HCT116 (cell line): ENCODE results near the gene ADGRA1. TPM values are rescaled to one million over a fixed set of nuclear protein-coding genes. Genes with fewer than 3 reads are reported as not detected.

ENCODE experiments used
- ATAC-seq: fragments of 200-7000 bp; cut with Tn5 transposase; 2 replicates; pipeline ENCODE4 v1.9.1; 2020; ENCODE audit warnings: mild to moderate bottlenecking, moderate library complexity
- BruUV-seq: library from RNA; stranded (reverse); fragments of 400-500 nt; replicated peaks from 2 replicates; lab custom pipeline; 2021; lab: Mats Ljungman, UMichigan
- CTCF ChIA-PET: fragments of 300-600 bp; sonication (Branson Sonifier 250); formaldehyde crosslinking; loops from one replicate; lab custom pipeline; 2021; ENCODE audit warnings: antibody characterized with exemption; lab: Charles Lee
- POLR2A ChIA-PET: fragments of 300-600, 350-600 bp; sonication (Branson Sonifier 250); formaldehyde crosslinking; loops from one replicate; lab custom pipeline; 2021; ENCODE audit warnings: antibody characterized with exemption; lab: Charles Lee
- RAD21 ChIA-PET, 2 experiments: fragments of 300-600 bp; sonication (Branson Sonifier 250); formaldehyde crosslinking; loops; one replicate each; lab custom pipeline; 2023; ENCODE audit warnings: low total read pairs in 2 of 2; ENCODE audit not compliant: uncharacterized antibody in 2 of 2, unreplicated experiment in 2 of 2, low non-redundant PET in 1 of 2; lab: Charles Lee
- DNase-seq: peaks from one replicate; pipeline ENCODE4 v3.0.0-alpha.2; 2010; ENCODE audit warnings: low read depth, low spot score
- H2AFZ ChIP-seq: fragments of 200-600 bp; shearing (Covaris generic), sonication (generic); 2 replicates; pipeline ENCODE4 v1.6.1; 2017; ENCODE audit warnings: low read depth, mixed run types, mixed read lengths, antibody characterized with exemption, low read length; ENCODE audit not compliant: poor library complexity, severe bottlenecking
- H3K27ac ChIP-seq: 2 replicates; pipeline ENCODE4 v1.5.1; 2012; ENCODE audit warnings: low read depth, low read length
- H3K27me3 ChIP-seq: fragments of 200-600 bp; sonication (generic); 2 replicates; pipeline ENCODE4 v1.6.1; 2016; ENCODE audit warnings: mixed run types, low read length, mixed read lengths; ENCODE audit not compliant: insufficient read depth
- H3K36me3 ChIP-seq, 2 experiments: fragments of 200-500 bp in 1 of 2; fragments of 200-600 bp in 1 of 2; sonication (Bioruptor generic) in 1 of 2; sonication (generic) in 1 of 2; 2 replicates each; pipeline versions ENCODE4 v1.5.1 to v1.6.1; 2014 to 2016; ENCODE audit warnings: low read length in 2 of 2, inconsistent platforms in 1 of 2, mixed read lengths in 1 of 2, mixed run types in 1 of 2; ENCODE audit not compliant: insufficient read depth in 2 of 2, control insufficient read depth in 1 of 2
- H3K4me1 ChIP-seq, 2 experiments: fragments of 200-600 bp in 1 of 2; sonication (generic) in 1 of 2; 2 replicates each; pipeline versions ENCODE4 v1.5.1 to v1.6.1; 2012 to 2017; ENCODE audit warnings: low read length in 2 of 2, inconsistent platforms in 1 of 2, mild to moderate bottlenecking in 1 of 2, mixed read lengths in 1 of 2, mixed run types in 1 of 2, moderate library complexity in 1 of 2; ENCODE audit not compliant: insufficient read depth in 2 of 2, control insufficient read depth in 1 of 2
- H3K4me2 ChIP-seq: fragments of 200-600 bp; sonication (generic); 2 replicates; pipeline ENCODE4 v1.6.1; 2017; ENCODE audit warnings: mixed run types, low read length, mixed read lengths
- H3K4me3 ChIP-seq, 2 experiments: fragments of 200-600 bp in 1 of 2; sonication (generic) in 1 of 2; replicated peaks in 1 of 2; 2 replicates each; pipeline ENCODE4 v1.5.1; 2011 to 2016; ENCODE audit warnings: low read length in 2 of 2, control low read depth in 1 of 2, low read depth in 1 of 2, mild to moderate bottlenecking in 1 of 2, mixed read lengths in 1 of 2, mixed run types in 1 of 2
- H3K79me2 ChIP-seq: fragments of 200-600 bp; sonication (generic); 2 replicates; pipeline ENCODE4 v1.6.1; 2017; ENCODE audit warnings: mild to moderate bottlenecking, mixed run types, low read length, moderate library complexity, mixed read lengths; ENCODE audit not compliant: insufficient read depth
- H3K9ac ChIP-seq: fragments of 200-600 bp; sonication (generic); 2 replicates; pipeline ENCODE4 v1.6.1; 2016; ENCODE audit warnings: low read length, mixed read lengths
- H3K9me2 ChIP-seq: fragments of 200-600 bp; sonication (generic), shearing (Covaris generic); 2 replicates; pipeline ENCODE4 v1.6.1; 2017; ENCODE audit warnings: mixed run types, mild to moderate bottlenecking, moderate library complexity; ENCODE audit not compliant: insufficient read depth
- H3K9me3 ChIP-seq, 2 experiments: fragments of 200-500 bp in 1 of 2; fragments of 200-600 bp in 1 of 2; sonication (Bioruptor generic) in 1 of 2; sonication (generic) in 1 of 2; 2 replicates each; pipeline ENCODE4 v1.6.1; 2014 to 2017; ENCODE audit warnings: low read length in 2 of 2, mixed read lengths in 2 of 2, inconsistent platforms in 1 of 2, low read depth in 1 of 2, mild to moderate bottlenecking in 1 of 2, mixed run types in 1 of 2, moderate library complexity in 1 of 2; ENCODE audit not compliant: control insufficient read depth in 1 of 2, insufficient read depth in 1 of 2
- H4K20me1 ChIP-seq: fragments of 200-600 bp; sonication (generic), shearing (Covaris generic); 2 replicates; pipeline ENCODE4 v1.6.1; 2017; ENCODE audit warnings: mixed run types, mild to moderate bottlenecking, moderate library complexity; ENCODE audit not compliant: insufficient read depth
- CBX3 ChIP-seq: IDR thresholded peaks from 2 replicates; pipeline ENCODE4 v1.6.1; 2012; ENCODE audit warnings: low read depth
- EGR1 ChIP-seq: IDR thresholded peaks from 2 replicates; pipeline ENCODE4 v1.6.1; 2012; ENCODE audit warnings: low read depth
- ELF1 ChIP-seq: IDR thresholded peaks from 2 replicates; pipeline ENCODE4 v1.6.1; 2012; ENCODE audit warnings: low read depth, borderline replicate concordance
- EZH2 ChIP-seq: fragments of 200-600 bp; sonication (generic); IDR thresholded peaks from 2 replicates; pipeline ENCODE4 v1.6.1; 2017; ENCODE audit warnings: antibody characterized with exemption, mixed run types
- FOSL1 ChIP-seq: IDR thresholded peaks from 2 replicates; pipeline ENCODE4 v1.6.1; 2012; ENCODE audit warnings: low read depth
- JUND ChIP-seq: IDR thresholded peaks from 2 replicates; pipeline ENCODE4 v1.6.1; 2012
- POLR2A ChIP-seq: IDR thresholded peaks from 2 replicates; pipeline ENCODE4 v1.7.0; 2011; ENCODE audit warnings: borderline replicate concordance; ENCODE audit not compliant: insufficient read depth, insufficient read length; ENCODE audit errors: extremely low read depth
- POLR2AphosphoS5 ChIP-seq: IDR thresholded peaks from 2 replicates; pipeline ENCODE4 v1.6.1; 2011; ENCODE audit warnings: mild to moderate bottlenecking, low read depth, low read length, moderate library complexity
- RAD21 ChIP-seq: IDR thresholded peaks from 2 replicates; pipeline ENCODE4 v1.6.1; 2012; ENCODE audit warnings: low read depth, mild to moderate bottlenecking
- SIN3A ChIP-seq: IDR thresholded peaks from 2 replicates; pipeline ENCODE4 v1.6.1; 2012; ENCODE audit warnings: low read depth
- SP1 ChIP-seq: IDR thresholded peaks from 2 replicates; pipeline ENCODE4 v1.6.1; 2012; ENCODE audit warnings: low read depth
- TCF7L2 ChIP-seq: IDR thresholded peaks from 2 replicates; pipeline ENCODE4 v1.7.0; 2011; ENCODE audit warnings: borderline replicate concordance, inconsistent platforms; ENCODE audit not compliant: insufficient read depth, insufficient read length; ENCODE audit errors: extremely low read depth
- ZNF274 ChIP-seq: fragments of 200-500 bp; sonication (Bioruptor generic); IDR thresholded peaks from 2 replicates; pipeline ENCODE4 v1.6.1; 2014; ENCODE audit warnings: mild to moderate bottlenecking, low read depth, low read length, inconsistent platforms
- intact Hi-C: fragments of 100-400 bp; cut with micrococcal nuclease; formaldehyde crosslinking; loops from 2 replicates; pipeline ENCODE4 v1.10.0; 2022
- total RNA-seq: library from RNA; stranded (reverse); gene quantifications from one replicate; pipeline ENCODE4 v1.2.1, GENCODE V29; 2021; ENCODE audit not compliant: unreplicated experiment
- TF ChIP-seq, protein P1 (sequence below): IDR thresholded peaks from 2 replicates; pipeline ENCODE4 v1.6.1; 2012
- TF ChIP-seq, protein P2 (sequence below): IDR thresholded peaks from 2 replicates; pipeline ENCODE4 v1.6.1; 2012
- TF ChIP-seq, protein P3 (sequence below): IDR thresholded peaks from 2 replicates; pipeline ENCODE4 v1.6.1; 2012; ENCODE audit warnings: low read depth
- TF ChIP-seq, protein P4 (sequence below), 3 experiments: fragments of 200-600 bp in 1 of 3; sonication (generic) in 1 of 3; IDR thresholded peaks in 2 of 3; conservative IDR thresholded peaks in 1 of 3; 2 replicates each; pipeline ENCODE4 v1.5.1; 2012 to 2017; ENCODE audit warnings: low read depth in 2 of 3, low read length in 2 of 3, antibody characterized with exemption in 1 of 3, borderline replicate concordance in 1 of 3, control low read depth in 1 of 3, mild to moderate bottlenecking in 1 of 3, mixed read lengths in 1 of 3, mixed run types in 1 of 3, moderate library complexity in 1 of 3; ENCODE audit not compliant: insufficient read depth in 1 of 3
- TF ChIP-seq, protein P5 (sequence below): IDR thresholded peaks from 2 replicates; pipeline ENCODE4 v1.6.1; 2011; ENCODE audit warnings: mild to moderate bottlenecking, low read length, moderate library complexity; ENCODE audit not compliant: insufficient replicate concordance; ENCODE audit errors: extremely low read depth

The ADGRA1 gene
- total RNA-seq, 1 experiment from 2014 or later: not detected

DNA sequence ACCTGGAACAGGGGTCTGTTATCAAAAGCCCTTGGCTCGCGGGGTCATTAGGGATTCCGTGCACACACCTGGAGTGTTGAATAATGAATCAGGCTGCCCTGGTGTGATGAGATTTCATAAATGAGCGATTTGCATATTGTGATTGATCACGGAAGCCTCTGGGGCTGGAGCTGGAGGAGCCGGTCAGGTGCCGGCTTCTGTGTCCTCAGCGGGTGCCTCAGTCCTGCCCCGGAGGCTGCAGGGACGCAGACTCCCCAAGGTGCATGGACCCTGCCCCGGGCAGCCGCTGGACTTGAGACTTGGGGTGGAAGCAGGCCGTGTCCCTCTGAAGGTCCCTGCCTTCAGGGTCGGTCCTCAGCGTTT is 47.9 kb upstream of the ADGRA1 start (continued):
- no peak for TF ChIP-seq POLR2AphosphoS5
- TF ChIP-seq, protein P1, sequence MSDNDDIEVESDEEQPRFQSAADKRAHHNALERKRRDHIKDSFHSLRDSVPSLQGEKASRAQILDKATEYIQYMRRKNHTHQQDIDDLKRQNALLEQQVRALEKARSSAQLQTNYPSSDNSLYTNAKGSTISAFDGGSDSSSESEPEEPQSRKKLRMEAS: no peak
- TF ChIP-seq, protein P2, sequence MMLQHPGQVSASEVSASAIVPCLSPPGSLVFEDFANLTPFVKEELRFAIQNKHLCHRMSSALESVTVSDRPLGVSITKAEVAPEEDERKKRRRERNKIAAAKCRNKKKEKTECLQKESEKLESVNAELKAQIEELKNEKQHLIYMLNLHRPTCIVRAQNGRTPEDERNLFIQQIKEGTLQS: no peak
- no peak for TF ChIP-seq JUND
- no peak for TF ChIP-seq ELF1
- TF ChIP-seq RAD21: no peak
- TF ChIP-seq POLR2A: no peak
- no peak for TF ChIP-seq EGR1
- no peak for TF ChIP-seq SP1
- TF ChIP-seq TCF7L2: no peak
- TF ChIP-seq, all 23 proteins: peak for 0

DNA sequence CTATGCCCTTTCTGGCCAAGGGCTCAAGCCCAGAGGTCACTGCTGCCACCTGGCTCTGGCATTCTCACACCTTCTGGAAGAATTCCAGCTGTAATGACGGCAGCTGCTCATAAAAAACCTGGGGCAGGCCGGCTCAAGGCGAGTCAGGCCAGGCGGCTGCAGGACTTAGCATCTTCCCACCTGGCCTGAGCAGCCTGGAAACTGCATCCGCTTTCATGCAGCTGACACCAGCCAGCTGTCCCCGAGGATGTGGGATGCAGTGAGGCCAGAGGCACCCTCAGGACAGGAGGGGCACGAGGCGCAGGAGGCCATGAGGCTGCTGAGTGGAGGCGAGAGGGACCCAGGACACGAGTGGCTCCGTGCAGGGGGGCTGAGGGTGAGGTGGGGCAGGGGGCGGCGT is 47.5 kb upstream of the ADGRA1 start:
- Histone ChIP-seq H3K79me2 (no peaks in the 10 kb centered on the region), H2AFZ (no peak overlapping the region), H3K9me3 (no peaks in the 10 kb centered on the region), H3K4me2 (no peak overlapping the region), H3K27me3 (no peaks in the 10 kb centered on the region), H3K27ac (no peak overlapping the region), H4K20me1 (no peaks in the 10 kb centered on the region), H3K9ac (no peak overlapping the region), H3K4me3 (no peak overlapping the region), H3K4me1 (no peaks in the 10 kb centered on the region), H3K36me3 (no peaks in the 10 kb centered on the region), H3K9me2 (no peaks in the 10 kb centered on the region)
- intact Hi-C loops: no loop called here
- ChIA-PET CTCF (no interaction called here), RAD21 (no interaction called here), POLR2A (no interaction called here)
- DNase-seq: no peak
- ATAC-seq: no peak
- BruUV-seq: no TSS peak
- TF ChIP-seq, protein P3, sequence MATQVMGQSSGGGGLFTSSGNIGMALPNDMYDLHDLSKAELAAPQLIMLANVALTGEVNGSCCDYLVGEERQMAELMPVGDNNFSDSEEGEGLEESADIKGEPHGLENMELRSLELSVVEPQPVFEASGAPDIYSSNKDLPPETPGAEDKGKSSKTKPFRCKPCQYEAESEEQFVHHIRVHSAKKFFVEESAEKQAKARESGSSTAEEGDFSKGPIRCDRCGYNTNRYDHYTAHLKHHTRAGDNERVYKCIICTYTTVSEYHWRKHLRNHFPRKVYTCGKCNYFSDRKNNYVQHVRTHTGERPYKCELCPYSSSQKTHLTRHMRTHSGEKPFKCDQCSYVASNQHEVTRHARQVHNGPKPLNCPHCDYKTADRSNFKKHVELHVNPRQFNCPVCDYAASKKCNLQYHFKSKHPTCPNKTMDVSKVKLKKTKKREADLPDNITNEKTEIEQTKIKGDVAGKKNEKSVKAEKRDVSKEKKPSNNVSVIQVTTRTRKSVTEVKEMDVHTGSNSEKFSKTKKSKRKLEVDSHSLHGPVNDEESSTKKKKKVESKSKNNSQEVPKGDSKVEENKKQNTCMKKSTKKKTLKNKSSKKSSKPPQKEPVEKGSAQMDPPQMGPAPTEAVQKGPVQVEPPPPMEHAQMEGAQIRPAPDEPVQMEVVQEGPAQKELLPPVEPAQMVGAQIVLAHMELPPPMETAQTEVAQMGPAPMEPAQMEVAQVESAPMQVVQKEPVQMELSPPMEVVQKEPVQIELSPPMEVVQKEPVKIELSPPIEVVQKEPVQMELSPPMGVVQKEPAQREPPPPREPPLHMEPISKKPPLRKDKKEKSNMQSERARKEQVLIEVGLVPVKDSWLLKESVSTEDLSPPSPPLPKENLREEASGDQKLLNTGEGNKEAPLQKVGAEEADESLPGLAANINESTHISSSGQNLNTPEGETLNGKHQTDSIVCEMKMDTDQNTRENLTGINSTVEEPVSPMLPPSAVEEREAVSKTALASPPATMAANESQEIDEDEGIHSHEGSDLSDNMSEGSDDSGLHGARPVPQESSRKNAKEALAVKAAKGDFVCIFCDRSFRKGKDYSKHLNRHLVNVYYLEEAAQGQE: no peak
- no peak for TF ChIP-seq CBX3
- TF ChIP-seq, protein P4, sequence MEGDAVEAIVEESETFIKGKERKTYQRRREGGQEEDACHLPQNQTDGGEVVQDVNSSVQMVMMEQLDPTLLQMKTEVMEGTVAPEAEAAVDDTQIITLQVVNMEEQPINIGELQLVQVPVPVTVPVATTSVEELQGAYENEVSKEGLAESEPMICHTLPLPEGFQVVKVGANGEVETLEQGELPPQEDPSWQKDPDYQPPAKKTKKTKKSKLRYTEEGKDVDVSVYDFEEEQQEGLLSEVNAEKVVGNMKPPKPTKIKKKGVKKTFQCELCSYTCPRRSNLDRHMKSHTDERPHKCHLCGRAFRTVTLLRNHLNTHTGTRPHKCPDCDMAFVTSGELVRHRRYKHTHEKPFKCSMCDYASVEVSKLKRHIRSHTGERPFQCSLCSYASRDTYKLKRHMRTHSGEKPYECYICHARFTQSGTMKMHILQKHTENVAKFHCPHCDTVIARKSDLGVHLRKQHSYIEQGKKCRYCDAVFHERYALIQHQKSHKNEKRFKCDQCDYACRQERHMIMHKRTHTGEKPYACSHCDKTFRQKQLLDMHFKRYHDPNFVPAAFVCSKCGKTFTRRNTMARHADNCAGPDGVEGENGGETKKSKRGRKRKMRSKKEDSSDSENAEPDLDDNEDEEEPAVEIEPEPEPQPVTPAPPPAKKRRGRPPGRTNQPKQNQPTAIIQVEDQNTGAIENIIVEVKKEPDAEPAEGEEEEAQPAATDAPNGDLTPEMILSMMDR (IDR thresholded peaks at IDR 0.05 in 2 of 3, conservative IDR thresholded peaks at IDR 0.05 in 1 of 3; ENCODE audit: borderline replicate concordance in 1 of 3, insufficient read depth in 1 of 3, low read depth in 2 of 3, low read length in 2 of 3): no peak
- no peak for TF ChIP-seq ELF1
- TF ChIP-seq SIN3A: no peak
- TF ChIP-seq TCF7L2: no peak
- TF ChIP-seq EZH2: no peak
- TF ChIP-seq EGR1: no peak
- TF ChIP-seq FOSL1: no peak
- TF ChIP-seq, protein P1: no peak
- no peak for TF ChIP-seq ZNF274
- TF ChIP-seq SP1: no peak
- TF ChIP-seq, protein P5, sequence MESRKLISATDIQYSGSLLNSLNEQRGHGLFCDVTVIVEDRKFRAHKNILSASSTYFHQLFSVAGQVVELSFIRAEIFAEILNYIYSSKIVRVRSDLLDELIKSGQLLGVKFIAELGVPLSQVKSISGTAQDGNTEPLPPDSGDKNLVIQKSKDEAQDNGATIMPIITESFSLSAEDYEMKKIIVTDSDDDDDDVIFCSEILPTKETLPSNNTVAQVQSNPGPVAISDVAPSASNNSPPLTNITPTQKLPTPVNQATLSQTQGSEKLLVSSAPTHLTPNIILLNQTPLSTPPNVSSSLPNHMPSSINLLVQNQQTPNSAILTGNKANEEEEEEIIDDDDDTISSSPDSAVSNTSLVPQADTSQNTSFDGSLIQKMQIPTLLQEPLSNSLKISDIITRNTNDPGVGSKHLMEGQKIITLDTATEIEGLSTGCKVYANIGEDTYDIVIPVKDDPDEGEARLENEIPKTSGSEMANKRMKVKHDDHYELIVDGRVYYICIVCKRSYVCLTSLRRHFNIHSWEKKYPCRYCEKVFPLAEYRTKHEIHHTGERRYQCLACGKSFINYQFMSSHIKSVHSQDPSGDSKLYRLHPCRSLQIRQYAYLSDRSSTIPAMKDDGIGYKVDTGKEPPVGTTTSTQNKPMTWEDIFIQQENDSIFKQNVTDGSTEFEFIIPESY: no peak
